Hypothalamus (tissue), 51 donors: ENCODE data around the gene EVPL.

ENCODE experiments used
- DNase-seq, 51 donors: peaks; one replicate each; lab custom pipeline; 2025; lab: John Stamatoyannopoulos, UW

The EVPL gene

GRCh38 chr17:76000755-76001521 lies 26.2 kb downstream of the EVPL start, which contains the start of gene CDK3:
TSS of gene CDK3 (plus strand) at chr17:76000855. CDS start at chr17:76001426, 571 bp downstream.
- no peak for DNase-seq

- peak in 8 of 51 donors; percentile 6 to 27 (median 16) for DNase-seq
Observed at GRCh38 chr17:76000016-76000754, 26.9 kb downstream of the EVPL start.

- DNase-seq: no peak
Observed at GRCh38 chr17:75998327-75998795, 28.7 kb downstream of the EVPL start.

GRCh38 chr17:75996665-75997590 lies 30.2 kb downstream of the EVPL start:
- DNase-seq: peak in 2 of 51 donors; percentile 9 to 15

- DNase-seq: no peak
Observed at GRCh38 chr17:75995385-75995925, 31.7 kb downstream of the EVPL start.

- no peak for DNase-seq
Observed at GRCh38 chr17:75994802-75995370, 32.2 kb downstream of the EVPL start.

- DNase-seq: no peak
Observed at GRCh38 chr17:75991396-75991795, 35.7 kb downstream of the EVPL start.

GRCh38 chr17:75987041-75987440 lies 40.1 kb downstream of the EVPL start:
- DNase-seq: no peak

GRCh38 chr17:75985986-75986385 lies 41.1 kb downstream of the EVPL start:
- no peak for DNase-seq

GRCh38 chr17:75983501-75984181 lies 43.5 kb downstream of the EVPL start:
- no peak for DNase-seq

GRCh38 chr17:75981019-75981615 lies 46.0 kb downstream of the EVPL start:
- DNase-seq: no peak

- no peak for DNase-seq
Observed at GRCh38 chr17:75980188-75981018, 46.7 kb downstream of the EVPL start.

GRCh38 chr17:75979705-75980187 lies 47.4 kb downstream of the EVPL start:
- DNase-seq: peak in 5 of 51 donors; percentile 54 to 84 (median 62)

GRCh38 chr17:75978938-75979704 lies 48.0 kb downstream of the EVPL start, which contains the start of the genes ACOX1 and TEN1:
TSS of gene ACOX1 (minus strand) at chr17:75979166. CDS start at chr17:75979073, 93 bp downstream.
TSS of gene TEN1 (plus strand) at chr17:75979240. CDS start at chr17:75986193, 6,953 bp downstream.
- DNase-seq: peak; percentile 82 to 99 (median 96)

- DNase-seq: no peak
Observed at GRCh38 chr17:75976175-75976848, 50.8 kb downstream of the EVPL start.

GRCh38 chr17:75975757-75976174 lies 51.3 kb downstream of the EVPL start:
- no peak for DNase-seq
